T-helper 22 cell (primary cell): Measurements from ENCODE around the gene OR5AL1.
"Not testable (repeated sequence)": the region's sequence is repeated elsewhere in the genome, so short reads cannot be mapped to it uniquely, and the experiment has no call there.

Experiments used
- DNase-seq: peaks from one replicate; pipeline ENCODE4 v3.0.0-alpha.2; 2020; ENCODE audit warnings: low read depth

OR5AL1 gene

DNA sequence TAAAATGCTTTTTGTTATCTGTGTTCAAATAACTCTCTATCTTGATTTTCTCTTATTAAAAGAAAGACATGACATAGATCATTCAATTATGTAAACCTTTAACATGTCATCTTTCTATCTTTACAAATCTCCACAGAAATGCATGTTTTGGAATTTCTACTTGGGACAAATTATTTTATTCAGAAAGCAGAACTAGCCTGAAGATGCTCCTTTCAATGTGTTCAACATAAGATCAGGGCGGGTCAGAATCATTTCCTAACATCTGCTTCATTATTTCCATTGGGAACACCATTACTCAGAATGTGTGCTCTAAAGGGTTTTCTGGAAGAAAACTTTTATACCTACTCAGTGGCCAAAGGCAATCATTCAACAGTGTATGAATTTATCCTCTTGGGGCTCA lies at the start of gene OR5AL1:
Gene OR5AL1 (plus strand): TSS at position 301 of the 400 bp plus-strand sequence.
- DNase-seq = no peak

DNA sequence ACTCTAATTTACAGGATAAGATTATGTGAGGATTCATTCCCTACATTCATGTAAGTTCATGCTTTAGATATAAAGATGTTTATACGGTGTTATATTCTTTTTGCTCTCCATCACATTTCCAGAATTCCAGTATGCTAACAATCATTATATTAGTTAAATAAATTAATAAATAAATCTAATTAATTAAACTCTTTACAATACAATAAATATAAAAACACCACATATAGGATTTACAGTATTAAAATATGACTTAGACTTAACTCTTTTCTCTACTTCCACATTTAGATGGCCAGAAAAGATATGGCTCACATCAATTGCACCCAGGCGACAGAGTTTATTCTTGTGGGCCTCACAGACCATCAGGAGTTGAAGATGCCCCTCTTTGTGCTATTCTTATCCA lies 37.2 kb upstream of the OR5AL1 start, which contains the start of gene OR8U1:
Gene OR8U1 (plus strand): TSS at position 301 of the 400 bp plus-strand sequence. CDS start 0 bp downstream, at position 301.
- DNase-seq = no peak

DNA sequence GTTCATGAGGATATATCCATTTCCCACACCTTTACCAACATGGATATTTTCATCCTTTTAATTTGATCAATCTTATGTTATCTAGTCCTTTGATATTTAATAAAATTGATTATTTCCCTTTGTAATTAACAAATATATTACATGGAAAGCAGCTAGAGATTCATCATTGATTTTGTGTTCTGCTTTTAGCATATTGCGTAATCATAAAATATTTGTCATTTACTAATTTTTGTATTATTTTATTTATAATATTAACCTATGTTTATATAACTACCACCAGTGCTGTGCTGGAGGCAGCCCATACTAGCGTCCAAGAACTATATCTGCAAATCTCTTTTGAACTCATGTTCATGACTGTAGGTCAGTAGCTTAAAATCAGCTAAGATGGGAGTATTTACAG lies 32.4 kb upstream of the OR5AL1 start:
- no peak for DNase-seq

DNA sequence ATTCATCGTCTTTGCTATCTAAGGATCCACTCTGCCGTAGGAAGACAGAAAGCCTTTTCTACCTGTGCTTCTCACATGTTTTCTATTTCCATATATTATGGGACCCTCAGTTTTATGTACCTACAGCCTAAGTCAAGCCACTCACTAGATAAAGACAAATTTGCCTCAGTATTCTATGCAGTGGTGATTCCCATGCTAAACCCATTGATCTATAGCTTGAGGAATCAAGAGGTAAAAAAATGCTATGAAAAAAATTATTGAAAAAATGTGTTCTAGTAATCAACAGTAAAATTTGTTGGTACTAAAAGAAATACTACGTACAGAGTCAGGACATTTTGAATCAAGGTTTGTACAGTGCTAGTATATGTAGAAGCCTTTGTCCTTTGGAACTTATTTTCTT lies 18.1 kb upstream of the OR5AL1 start:
- no peak for DNase-seq

DNA sequence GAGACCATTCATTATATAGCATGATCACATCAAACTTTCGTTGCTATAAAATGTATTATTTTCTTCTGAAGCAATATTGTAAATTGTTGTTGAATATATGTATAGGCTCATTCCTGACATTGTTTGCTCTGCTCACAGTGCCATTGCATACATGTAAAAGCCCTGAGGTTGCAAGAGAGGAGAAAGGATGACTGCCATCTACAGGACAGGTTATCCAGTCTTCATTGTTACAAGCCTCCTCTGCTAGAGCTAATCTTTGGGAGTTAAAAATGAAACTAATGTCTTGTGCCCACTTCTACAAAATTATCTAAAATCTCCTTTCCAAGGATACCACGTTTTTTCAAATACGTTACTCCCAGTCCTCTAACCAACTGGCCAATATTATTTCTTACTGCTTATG lies 16.4 kb upstream of the OR5AL1 start:
- no peak for DNase-seq

DNA sequence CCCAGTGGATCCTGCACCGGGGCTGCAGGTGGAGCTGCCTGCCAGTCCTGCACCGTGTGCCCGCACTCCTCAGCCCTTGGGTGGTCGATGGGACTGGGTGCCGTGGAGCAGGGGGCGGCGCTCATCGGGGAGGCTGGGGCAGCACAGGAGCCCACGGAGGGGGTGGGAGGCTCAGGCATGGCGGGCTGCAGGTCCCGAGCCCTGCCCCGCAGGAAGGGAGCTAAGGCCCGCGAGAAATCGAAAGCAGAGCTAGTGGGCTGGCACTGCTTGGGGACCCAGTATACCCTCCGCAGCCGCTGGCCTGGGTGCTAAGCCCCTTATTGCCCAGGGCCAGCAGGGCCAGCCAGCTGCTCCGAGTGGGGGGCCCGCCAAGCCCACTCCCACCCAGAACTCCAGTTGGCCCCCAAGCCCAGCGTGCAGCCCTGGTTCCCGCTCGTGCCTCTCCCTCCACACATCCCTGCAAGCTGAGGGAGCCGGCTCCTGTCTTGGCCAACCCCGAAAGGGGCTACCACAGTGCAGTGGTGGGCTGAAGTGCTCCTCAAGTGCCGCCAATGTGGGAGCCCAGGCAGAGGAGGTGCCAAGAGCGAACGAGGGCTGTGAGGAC lies 10.5 kb upstream of the OR5AL1 start:
- DNase-seq = not testable (repeated sequence)

DNA sequence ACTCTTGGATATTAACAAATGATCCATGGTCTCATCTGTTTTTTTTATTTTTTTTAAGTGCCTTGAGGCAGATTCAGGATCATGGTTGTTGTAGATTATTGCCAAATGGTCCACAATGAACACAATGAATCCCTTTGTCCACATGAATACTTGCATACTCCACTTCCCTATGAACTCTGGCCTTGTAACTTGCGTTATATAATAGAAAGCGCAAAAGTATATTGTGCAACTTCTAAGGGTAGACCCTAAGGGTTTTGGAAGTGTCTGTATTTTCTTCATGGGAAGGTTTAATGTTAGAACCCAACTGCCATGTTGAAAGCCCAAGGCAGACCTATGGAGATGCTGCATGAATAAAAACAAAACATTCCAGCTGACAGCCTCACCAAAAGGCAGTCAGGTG lies 8.1 kb upstream of the OR5AL1 start:
- DNase-seq = no peak

DNA sequence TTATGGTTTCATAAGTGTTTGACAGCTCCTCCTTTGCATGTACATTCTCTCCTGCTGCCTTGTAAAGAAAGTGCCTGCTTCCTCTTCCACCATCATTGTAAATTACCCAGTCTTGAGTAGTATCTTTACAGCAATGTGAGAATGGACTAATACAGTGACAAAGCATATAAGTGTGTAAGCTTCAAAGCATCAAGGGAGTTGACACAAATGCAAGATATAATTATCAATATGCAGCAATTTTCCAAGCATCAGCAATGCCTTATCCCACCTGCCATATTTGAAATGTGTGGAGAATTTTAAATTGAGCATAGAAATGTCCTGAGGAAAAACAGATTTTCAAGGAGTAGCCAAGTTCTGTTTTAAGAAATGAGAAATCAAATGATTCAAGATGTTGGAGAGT lies 1.7 kb upstream of the OR5AL1 start:
- DNase-seq = no peak

DNA sequence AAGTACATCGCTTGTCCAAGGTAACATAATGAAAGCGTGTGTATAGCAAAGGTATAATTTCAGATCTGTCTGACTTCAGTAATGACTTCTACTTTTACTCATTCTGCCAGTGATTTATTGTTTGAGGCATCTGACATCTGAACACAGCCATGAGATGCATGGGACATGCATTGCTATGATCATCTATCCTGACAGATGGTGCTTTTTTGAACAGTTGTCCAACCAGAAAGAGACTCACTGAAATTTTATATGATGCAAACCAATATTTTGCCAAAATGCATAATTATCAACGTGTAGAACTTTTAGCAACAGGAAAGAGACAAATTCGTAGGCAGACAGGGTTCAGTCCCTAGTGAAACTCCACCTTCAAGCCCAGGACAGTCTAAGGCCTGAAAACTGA lies 41.0 kb downstream of the OR5AL1 start:
- no peak for DNase-seq

DNA sequence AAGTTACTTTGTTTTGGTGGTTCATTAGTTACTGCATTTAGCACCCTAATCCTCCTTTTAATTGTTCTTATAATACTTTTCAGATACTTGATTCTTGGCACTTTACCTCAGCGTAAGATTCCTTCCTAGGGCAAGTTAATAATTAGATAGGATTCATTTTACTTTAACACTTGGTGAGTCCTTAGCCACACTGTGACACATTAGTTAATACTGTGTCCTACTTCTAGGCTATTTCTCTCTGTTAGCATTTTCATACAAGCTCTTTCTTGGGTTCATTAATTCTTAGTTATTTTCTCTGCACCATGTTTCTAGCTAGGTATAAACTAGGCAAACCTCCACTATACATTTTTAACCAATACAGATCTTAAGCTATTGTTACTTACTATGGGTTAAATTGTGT lies 44.6 kb downstream of the OR5AL1 start:
- DNase-seq = no peak
